GM12892 (cell line): ENCODE data around the gene RPS27L.

ENCODE experiments used
- POLR2A ChIP-seq: IDR thresholded peaks from 2 replicates; pipeline ENCODE4 v1.6.1; 2011; ENCODE audit warnings: low read depth, low read length, control low read depth
- POLR2AphosphoS5 ChIP-seq: IDR thresholded peaks from 2 replicates; pipeline ENCODE4 v1.6.1; 2011; ENCODE audit warnings: low read depth, low read length, control low read depth

DNA sequence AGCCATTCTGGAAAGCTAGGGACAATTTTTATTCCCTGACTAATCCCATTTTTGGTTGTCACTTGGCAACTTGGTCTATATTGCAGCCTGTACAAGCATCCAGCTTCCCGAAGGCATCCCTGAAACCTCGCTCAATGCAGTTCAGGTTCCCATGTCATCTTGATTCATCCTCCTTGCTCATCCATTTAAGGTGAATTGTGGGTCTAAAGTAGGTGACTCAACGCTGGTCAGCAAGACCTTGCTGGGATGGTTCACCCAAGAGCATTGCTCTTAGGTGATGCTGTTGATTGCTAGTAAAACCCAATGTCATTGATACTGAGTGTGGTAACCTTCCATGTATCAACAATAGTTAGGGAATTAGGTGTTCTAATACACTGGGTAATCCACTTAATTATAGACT, 19.0 kb upstream of the RPS27L start:
- TF ChIP-seq POLR2AphosphoS5 (no peak), POLR2A (no peak)
